A673 (cell line): ENCODE results near the gene FUT8. TPM values are rescaled to one million over a fixed set of nuclear protein-coding genes. Genes with fewer than 3 reads are reported as not detected.

Experiments used
- BruUV-seq: library from RNA; stranded (reverse); fragments of 400-500 nt; replicated peaks from 2 replicates; lab custom pipeline; 2021; lab: Mats Ljungman, UMichigan
- CTCF ChIA-PET: fragments of 300-600 bp; sonication (Branson Sonifier 250); formaldehyde crosslinking; loops from one replicate; lab custom pipeline; 2022; ENCODE audit warnings: antibody characterized with exemption; lab: Charles Lee
- POLR2A ChIA-PET: fragments of 300-600 bp; sonication (Branson Sonifier 250); formaldehyde crosslinking; loops from one replicate; lab custom pipeline; 2022; ENCODE audit warnings: antibody characterized with exemption; ENCODE audit not compliant: low non-redundant PET; lab: Charles Lee
- DNase-seq: peaks from one replicate; pipeline ENCODE4 v3.0.0-alpha.2; 2015; ENCODE audit warnings: low spot score
- H3K27ac ChIP-seq: fragments of 200-600 bp; sonication (generic); 2 replicates; pipeline ENCODE4 v1.5.1; 2016; ENCODE audit warnings: mixed run types, low read depth, mild to moderate bottlenecking, mixed read lengths, antibody characterized with exemption, low read length; ENCODE audit not compliant: poor library complexity, severe bottlenecking
- H3K27me3 ChIP-seq: fragments of 200-600 bp; sonication (generic); replicated peaks from 2 replicates; pipeline ENCODE4 v1.6.1; 2017; ENCODE audit warnings: mixed run types, low read depth, mild to moderate bottlenecking, mixed read lengths, antibody characterized with exemption, low read length; ENCODE audit not compliant: insufficient read depth, poor library complexity
- H3K36me3 ChIP-seq: fragments of 200-600 bp; sonication (generic); 2 replicates; pipeline ENCODE4 v1.6.1; 2016; ENCODE audit warnings: mixed run types, mild to moderate bottlenecking, mixed read lengths, antibody characterized with exemption, low read length; ENCODE audit not compliant: insufficient read depth, poor library complexity, severe bottlenecking
- H3K4me1 ChIP-seq: fragments of 200-600 bp; sonication (generic); 2 replicates; pipeline ENCODE4 v1.6.1; 2017; ENCODE audit warnings: mixed run types, mild to moderate bottlenecking, mixed read lengths, antibody characterized with exemption, low read length; ENCODE audit not compliant: insufficient read depth, poor library complexity, severe bottlenecking
- H3K4me3 ChIP-seq: fragments of 200-600 bp; sonication (generic); 2 replicates; pipeline ENCODE4 v1.5.1; 2016; ENCODE audit warnings: low read depth, mixed run types, mild to moderate bottlenecking, mixed read lengths, low read length; ENCODE audit not compliant: poor library complexity, severe bottlenecking
- H3K9me3 ChIP-seq: fragments of 200-600 bp; sonication (generic); 2 replicates; pipeline ENCODE4 v1.6.1; 2016; ENCODE audit warnings: mixed run types, low read depth, mild to moderate bottlenecking, mixed read lengths, antibody characterized with exemption, low read length; ENCODE audit not compliant: poor library complexity, severe bottlenecking
- CTCF ChIP-seq: fragments of 300-800, 200-600 bp; sonication (generic); conservative IDR thresholded peaks from 2 replicates; pipeline ENCODE4 v1.5.1; 2017; ENCODE audit warnings: low read depth, mild to moderate bottlenecking, antibody characterized with exemption, low read length, moderate library complexity, mixed read lengths
- EZH2 ChIP-seq: fragments of 200-600 bp; sonication (generic); IDR thresholded peaks from 2 replicates; pipeline ENCODE4 v1.6.1; 2017; ENCODE audit warnings: borderline replicate concordance, low read depth, mild to moderate bottlenecking, mixed read lengths, antibody characterized with exemption, low read length; ENCODE audit not compliant: poor library complexity, severe bottlenecking
- intact Hi-C: fragments of 100-400 bp; cut with micrococcal nuclease; formaldehyde crosslinking; loops from one replicate; pipeline ENCODE4 v1.10.0; 2022; ENCODE audit not compliant: unreplicated experiment
- total RNA-seq: library from RNA; stranded (reverse); gene quantifications from 2 replicates; pipeline ENCODE4 v1.2.3, GENCODE V29; 2021

FUT8 gene
- total RNA-seq, 1 experiment from 2014 or later = 11.0 TPM

- intact Hi-C loops = no loop called here
- H3K27me3 ChIP-seq = no peaks in the 10 kb centered on the region
- H3K9me3 ChIP-seq = no peaks in the 10 kb centered on the region
- CTCF ChIA-PET = no interaction called here
- no peak for DNase-seq
- H3K4me3 ChIP-seq = no peak overlapping the region
- H3K36me3 ChIP-seq = no peaks in the 10 kb centered on the region
- TF ChIP-seq EZH2 (no peak), CTCF (no peak)
- no peak overlapping the region for H3K27ac ChIP-seq
- POLR2A ChIA-PET = no interaction called here
- BruUV-seq = no TSS peak
- no peaks in the 10 kb centered on the region for H3K4me1 ChIP-seq
Observed at GRCh38 chr14:65575389-65575788, 162.9 kb downstream of the FUT8 start.

GRCh38 chr14:65580973-65581372 is 168.4 kb downstream of the FUT8 start:
- BruUV-seq = no TSS peak
- POLR2A ChIA-PET = interaction anchor here (0.6 kb wide), 1 partner anchor 351 kb away, joined by 3 read pairs; no protein-coding TSS in a partner anchor
- TF ChIP-seq CTCF (no peak), EZH2 (no peak)

GRCh38 chr14:65581378-65581777 is 168.8 kb downstream of the FUT8 start:
- no peak for DNase-seq
- no TSS peak for BruUV-seq
- ChIA-PET CTCF (no interaction called here), POLR2A (no interaction called here)
- Histone ChIP-seq H3K4me3 (no peak overlapping the region), H3K27me3 (no peaks in the 10 kb centered on the region), H3K9me3 (no peaks in the 10 kb centered on the region), H3K4me1 (no peaks in the 10 kb centered on the region), H3K27ac (no peak overlapping the region), H3K36me3 (no peaks in the 10 kb centered on the region)
- TF ChIP-seq EZH2 (no peak), CTCF (no peak)
- intact Hi-C loops = no loop called here

More at GRCh38 chr14:65580973-65581372, 168.4 kb downstream of the FUT8 start:
- no peaks in the 10 kb centered on the region for H3K27me3 ChIP-seq
- CTCF ChIA-PET = no interaction called here
- H3K4me1 ChIP-seq = no peaks in the 10 kb centered on the region
- no peak overlapping the region for H3K4me3 ChIP-seq
- intact Hi-C loops = no loop called here
- no peaks in the 10 kb centered on the region for H3K36me3 ChIP-seq
- DNase-seq = no peak
- no peak overlapping the region for H3K27ac ChIP-seq
- no peaks in the 10 kb centered on the region for H3K9me3 ChIP-seq
